ENCODE data around the gene RNF44. TPM values are rescaled to one million over a fixed set of nuclear protein-coding genes. Genes with fewer than 3 reads are reported as not detected.
A peak's percentile ranks its signal among the peaks of the same experiment; 100 is the strongest.

Gene RNF44
- total and polyA plus RNA-seq, 2 donors (not counting 1 experiment from before 2014, with no cell fraction given) = 1.4 to 2.6 TPM

DNA sequence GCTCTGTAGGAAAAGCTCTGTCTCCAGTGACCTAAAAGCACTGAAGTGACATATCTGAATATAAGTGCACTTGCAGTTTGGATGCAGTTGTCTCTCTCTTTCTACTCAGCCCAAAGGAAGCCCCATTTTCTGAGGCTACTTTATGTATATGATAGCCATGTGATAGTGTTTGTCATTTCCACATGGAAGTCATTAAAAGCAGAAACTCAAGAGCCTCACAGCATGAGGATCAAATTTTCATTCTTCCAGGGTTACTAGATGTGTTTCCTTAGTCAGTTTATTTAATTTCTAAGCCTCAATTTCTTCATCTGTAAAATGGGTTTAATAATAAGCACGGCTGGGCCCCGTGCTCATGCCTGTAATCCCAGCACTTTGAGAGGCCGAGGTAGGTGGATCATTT, 36.7 kb downstream of the RNF44 start:
- H3K27ac ChIP-seq (ENCODE audit: insufficient read depth, low read length) = no peak overlapping the region
- no peaks in the 10 kb centered on the region for H3K4me1 ChIP-seq (ENCODE audit: control insufficient read depth, extremely low read depth, insufficient read depth, low read length)
- TF ChIP-seq, protein P1, sequence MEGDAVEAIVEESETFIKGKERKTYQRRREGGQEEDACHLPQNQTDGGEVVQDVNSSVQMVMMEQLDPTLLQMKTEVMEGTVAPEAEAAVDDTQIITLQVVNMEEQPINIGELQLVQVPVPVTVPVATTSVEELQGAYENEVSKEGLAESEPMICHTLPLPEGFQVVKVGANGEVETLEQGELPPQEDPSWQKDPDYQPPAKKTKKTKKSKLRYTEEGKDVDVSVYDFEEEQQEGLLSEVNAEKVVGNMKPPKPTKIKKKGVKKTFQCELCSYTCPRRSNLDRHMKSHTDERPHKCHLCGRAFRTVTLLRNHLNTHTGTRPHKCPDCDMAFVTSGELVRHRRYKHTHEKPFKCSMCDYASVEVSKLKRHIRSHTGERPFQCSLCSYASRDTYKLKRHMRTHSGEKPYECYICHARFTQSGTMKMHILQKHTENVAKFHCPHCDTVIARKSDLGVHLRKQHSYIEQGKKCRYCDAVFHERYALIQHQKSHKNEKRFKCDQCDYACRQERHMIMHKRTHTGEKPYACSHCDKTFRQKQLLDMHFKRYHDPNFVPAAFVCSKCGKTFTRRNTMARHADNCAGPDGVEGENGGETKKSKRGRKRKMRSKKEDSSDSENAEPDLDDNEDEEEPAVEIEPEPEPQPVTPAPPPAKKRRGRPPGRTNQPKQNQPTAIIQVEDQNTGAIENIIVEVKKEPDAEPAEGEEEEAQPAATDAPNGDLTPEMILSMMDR (conservative IDR thresholded peaks at IDR 0.05 in 1 of 2, IDR thresholded peaks at IDR 0.05 in 1 of 2; ENCODE audit: low read depth in 1 of 2, low read length in 2 of 2) = no peak
- no peak for TF ChIP-seq EZH2 (IDR thresholded peaks at IDR 0.05; ENCODE audit: low read length, missing control alignments)
- H4K20me1 ChIP-seq (ENCODE audit: control insufficient read depth, extremely low read depth, insufficient read depth, low read length) = no peaks in the 10 kb centered on the region
- no peak overlapping the region for H3K4me3 ChIP-seq (replicated peaks in 1 of 4; ENCODE audit: control extremely low read depth in 1 of 4, insufficient read depth in 1 of 4, low read depth in 3 of 4, low read length in 4 of 4)
- H3K36me3 ChIP-seq (ENCODE audit: control insufficient read depth, insufficient read depth, low read length) = peaks cover 12% of the 10 kb centered on the region
- H3K9me3 ChIP-seq (ENCODE audit: control insufficient read depth, insufficient read depth, low read depth, low read length) = no peaks in the 10 kb centered on the region
- no peaks in the 10 kb centered on the region for H3K79me2 ChIP-seq (ENCODE audit: control insufficient read depth, insufficient read depth, low read length)
- DNase-seq (ENCODE audit: low read depth in 2 of 2) = no peak
- no peak overlapping the region for H2AFZ ChIP-seq (ENCODE audit: low read length)
- no peak overlapping the region for H3K9ac ChIP-seq (ENCODE audit: insufficient read depth, low read length)
- no peaks in the 10 kb centered on the region for H3K27me3 ChIP-seq (ENCODE audit: control insufficient read depth, insufficient read depth, low read length)
- H3K4me2 ChIP-seq (ENCODE audit: extremely low read depth, insufficient read depth, low read length) = no peak overlapping the region

DNA sequence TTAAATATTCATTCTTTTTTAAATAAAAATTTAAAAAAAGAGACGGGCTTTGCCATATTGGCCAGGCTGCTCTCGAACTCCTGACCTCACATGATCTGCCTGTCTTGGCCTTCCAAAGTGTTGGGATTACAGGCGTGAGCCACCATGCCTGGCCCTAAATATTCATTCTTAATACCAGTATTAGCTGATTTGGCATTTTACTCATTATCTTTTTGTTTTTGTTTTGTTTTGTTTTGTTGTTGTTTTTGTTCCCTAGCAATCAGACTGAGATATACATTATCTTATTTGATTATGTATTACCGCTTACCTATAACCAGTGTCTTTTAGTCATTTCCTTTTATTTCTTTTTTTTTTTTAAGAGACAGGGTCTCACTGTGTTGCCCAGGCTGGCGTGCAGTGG, 37.9 kb downstream of the RNF44 start:
- H3K27ac ChIP-seq (ENCODE audit: insufficient read depth, low read length) = no peak overlapping the region
- no peaks in the 10 kb centered on the region for H3K27me3 ChIP-seq (ENCODE audit: control insufficient read depth, insufficient read depth, low read length)
- no peak overlapping the region for H3K4me3 ChIP-seq (replicated peaks in 1 of 4; ENCODE audit: control extremely low read depth in 1 of 4, insufficient read depth in 1 of 4, low read depth in 3 of 4, low read length in 4 of 4)
- no peaks in the 10 kb centered on the region for H4K20me1 ChIP-seq (ENCODE audit: control insufficient read depth, extremely low read depth, insufficient read depth, low read length)
- peaks cover 12% of the 10 kb centered on the region for H3K36me3 ChIP-seq (ENCODE audit: control insufficient read depth, insufficient read depth, low read length)
- TF ChIP-seq, protein P1 (conservative IDR thresholded peaks at IDR 0.05 in 1 of 2, IDR thresholded peaks at IDR 0.05 in 1 of 2; ENCODE audit: low read depth in 1 of 2, low read length in 2 of 2) = no peak
- TF ChIP-seq EZH2 (IDR thresholded peaks at IDR 0.05; ENCODE audit: low read length, missing control alignments) = no peak
- no peaks in the 10 kb centered on the region for H3K4me1 ChIP-seq (ENCODE audit: control insufficient read depth, extremely low read depth, insufficient read depth, low read length)
- no peaks in the 10 kb centered on the region for H3K9me3 ChIP-seq (ENCODE audit: control insufficient read depth, insufficient read depth, low read depth, low read length)
- no peak overlapping the region for H3K9ac ChIP-seq (ENCODE audit: insufficient read depth, low read length)
- H3K4me2 ChIP-seq (ENCODE audit: extremely low read depth, insufficient read depth, low read length) = no peak overlapping the region
- H3K79me2 ChIP-seq (ENCODE audit: control insufficient read depth, insufficient read depth, low read length) = no peaks in the 10 kb centered on the region
- no peak for DNase-seq (ENCODE audit: low read depth in 2 of 2)
- no peak overlapping the region for H2AFZ ChIP-seq (ENCODE audit: low read length)

DNA sequence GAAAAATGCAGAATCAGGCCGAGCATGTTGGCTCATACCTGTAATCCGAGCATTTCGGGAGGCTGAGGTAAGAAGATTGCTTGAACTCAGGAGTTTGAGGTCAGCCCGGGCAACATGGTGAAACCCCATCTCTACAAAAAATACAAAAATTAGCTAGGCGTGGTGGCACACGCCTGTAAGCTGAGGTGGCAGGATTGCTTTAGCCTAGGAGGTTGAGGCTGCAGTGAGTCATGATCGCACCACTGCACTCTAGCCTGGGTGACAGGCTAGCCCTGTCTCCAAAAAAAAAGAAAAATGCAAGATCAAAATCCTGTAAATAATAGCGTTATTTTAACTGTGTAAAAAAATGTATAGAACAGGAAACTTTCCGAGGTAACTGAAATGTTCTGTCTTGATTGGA, 39.4 kb downstream of the RNF44 start:
- no peaks in the 10 kb centered on the region for H3K9me3 ChIP-seq (ENCODE audit: control insufficient read depth, insufficient read depth, low read depth, low read length)
- peak; percentile 14 to 26 for DNase-seq (ENCODE audit: low read depth in 2 of 2)
- H3K79me2 ChIP-seq (ENCODE audit: control insufficient read depth, insufficient read depth, low read length) = no peaks in the 10 kb centered on the region
- H3K27ac ChIP-seq (ENCODE audit: insufficient read depth, low read length) = no peak overlapping the region
- H3K9ac ChIP-seq (ENCODE audit: insufficient read depth, low read length) = no peak overlapping the region
- peaks cover 19% of the 10 kb centered on the region for H3K36me3 ChIP-seq (ENCODE audit: control insufficient read depth, insufficient read depth, low read length)
- no peak overlapping the region for H3K4me3 ChIP-seq (replicated peaks in 1 of 4; ENCODE audit: control extremely low read depth in 1 of 4, insufficient read depth in 1 of 4, low read depth in 3 of 4, low read length in 4 of 4)
- H3K4me1 ChIP-seq (ENCODE audit: control insufficient read depth, extremely low read depth, insufficient read depth, low read length) = no peaks in the 10 kb centered on the region
- no peak overlapping the region for H3K4me2 ChIP-seq (ENCODE audit: extremely low read depth, insufficient read depth, low read length)
- no peak overlapping the region for H2AFZ ChIP-seq (ENCODE audit: low read length)
- H4K20me1 ChIP-seq (ENCODE audit: control insufficient read depth, extremely low read depth, insufficient read depth, low read length) = no peaks in the 10 kb centered on the region
- TF ChIP-seq, protein P1 (conservative IDR thresholded peaks at IDR 0.05 in 1 of 2, IDR thresholded peaks at IDR 0.05 in 1 of 2; ENCODE audit: low read depth in 1 of 2, low read length in 2 of 2) = no peak
- TF ChIP-seq EZH2 (IDR thresholded peaks at IDR 0.05; ENCODE audit: low read length, missing control alignments) = no peak
- H3K27me3 ChIP-seq (ENCODE audit: control insufficient read depth, insufficient read depth, low read length) = no peaks in the 10 kb centered on the region

All from fibroblast of lung (primary cell).